Stimulated activated CD8-positive, alpha-beta memory T cell treated with anti-CD3 and anti-CD28 coated beads, Interleukin-4, amount 100 ng/mL, for 4 hours (primary cell): ENCODE data around the gene WDR82.

Experiments
- DNase-seq, 2 donors: peaks; one replicate each; pipeline ENCODE4 v3.0.0-alpha.2; 2020; ENCODE audit warnings: low read depth in 2 of 2, low spot score in 1 of 2

Gene WDR82

DNA sequence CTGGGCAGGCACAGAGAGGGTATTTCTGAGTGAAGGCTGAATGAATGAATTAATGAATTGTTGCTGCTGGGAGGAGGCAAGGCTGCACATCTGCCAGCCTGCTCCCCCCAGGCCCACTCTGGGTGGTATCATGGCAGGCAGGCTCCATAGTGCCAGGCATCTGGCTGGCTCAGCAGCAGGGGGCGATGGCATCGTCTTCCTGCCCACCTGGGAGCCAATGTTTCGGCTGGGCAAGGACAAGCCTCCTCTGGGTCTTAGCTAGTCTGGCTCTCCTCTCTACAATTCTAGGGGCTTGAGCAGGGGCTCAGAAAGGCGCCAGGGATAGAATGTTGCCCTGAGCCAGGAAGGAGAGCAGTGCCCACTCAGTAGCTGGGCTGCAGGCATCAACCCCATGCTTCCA is 51.3 kb downstream of the WDR82 start:
- DNase-seq, result no peak

DNA sequence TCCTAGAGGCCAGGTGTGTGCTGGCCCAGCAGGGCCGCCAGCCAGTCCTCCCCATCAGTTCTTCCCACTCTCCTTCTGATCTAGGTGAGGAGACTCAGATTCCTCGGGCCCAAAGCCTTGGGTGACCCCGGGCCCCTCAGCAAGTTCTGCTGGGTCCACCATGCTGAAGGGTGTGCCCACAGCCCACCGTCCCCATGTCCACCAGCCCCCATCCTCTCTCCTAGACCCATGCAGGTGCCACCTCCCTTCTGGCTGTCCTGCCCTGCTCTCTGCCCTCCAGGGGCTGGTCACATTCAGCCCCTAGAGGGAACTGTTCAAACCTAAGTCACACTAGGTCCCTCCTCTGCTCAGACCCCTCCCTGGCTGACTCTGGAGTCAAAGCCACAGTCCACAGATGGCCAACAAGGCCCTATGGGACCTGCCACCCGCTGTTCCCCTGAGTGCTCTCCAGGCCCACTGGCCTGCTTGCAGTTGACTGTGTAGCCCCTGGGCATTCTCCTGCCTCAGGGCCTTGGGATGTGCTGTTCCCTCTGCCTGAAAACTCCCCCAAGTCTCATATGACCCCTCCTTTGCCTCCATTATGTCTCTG is 52.1 kb downstream of the WDR82 start:
- no peak for DNase-seq

GRCh38 chr3:52225452-52226228 is 52.8 kb downstream of the WDR82 start, which contains the start of gene TLR9:
TSS of gene TLR9 (minus strand) at chr3:52225645. CDS start at chr3:52225529, 116 bp downstream.
- no peak for DNase-seq

GRCh38 chr3:52223449-52224408 is 54.7 kb downstream of the WDR82 start:
- DNase-seq, result no peak

GRCh38 chr3:52222319-52223221 is 55.9 kb downstream of the WDR82 start:
- DNase-seq, result no peak

GRCh38 chr3:52221563-52222318 is 56.7 kb downstream of the WDR82 start:
- DNase-seq, result no peak

- DNase-seq, result no peak
Measured at GRCh38 chr3:52221141-52221562, 57.3 kb downstream of the WDR82 start.

DNA sequence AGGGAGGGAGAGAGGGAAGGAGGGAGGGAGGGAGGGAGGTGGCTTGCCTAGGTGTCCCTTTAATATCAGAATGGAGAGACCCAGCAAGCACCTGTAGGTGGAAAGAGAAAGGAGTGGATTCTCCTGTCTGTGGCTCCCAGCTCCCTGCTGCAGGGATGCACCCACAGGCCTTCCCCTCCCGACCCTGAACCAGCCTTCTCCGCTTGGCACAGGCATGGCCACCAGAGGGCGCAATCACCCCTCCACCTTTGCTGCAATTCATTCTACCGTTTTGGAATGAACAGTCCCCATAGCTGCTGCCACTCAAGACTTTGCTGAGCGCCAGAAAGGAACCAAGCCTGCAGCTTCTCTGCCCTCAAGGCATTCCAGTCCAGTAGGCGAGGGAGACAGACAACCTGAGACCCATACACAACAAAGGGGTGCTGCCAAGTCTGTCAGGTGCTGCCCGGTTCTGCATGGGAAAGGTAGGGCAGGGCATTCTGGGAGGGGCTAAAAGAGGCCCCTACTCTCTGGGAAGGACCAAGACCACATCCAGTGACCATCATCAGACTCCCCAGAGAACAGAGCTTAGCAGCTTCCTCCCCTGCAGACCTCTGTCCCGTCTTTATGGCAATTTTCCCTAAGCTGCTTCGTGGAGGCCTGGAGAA is 57.9 kb downstream of the WDR82 start:
- peak; percentile 59 to 88 for DNase-seq

- no peak for DNase-seq
Measured at GRCh38 chr3:52218937-52219650, 59.4 kb downstream of the WDR82 start.

- DNase-seq, result no peak
Measured at GRCh38 chr3:52218454-52218853, 60.0 kb downstream of the WDR82 start.

DNA sequence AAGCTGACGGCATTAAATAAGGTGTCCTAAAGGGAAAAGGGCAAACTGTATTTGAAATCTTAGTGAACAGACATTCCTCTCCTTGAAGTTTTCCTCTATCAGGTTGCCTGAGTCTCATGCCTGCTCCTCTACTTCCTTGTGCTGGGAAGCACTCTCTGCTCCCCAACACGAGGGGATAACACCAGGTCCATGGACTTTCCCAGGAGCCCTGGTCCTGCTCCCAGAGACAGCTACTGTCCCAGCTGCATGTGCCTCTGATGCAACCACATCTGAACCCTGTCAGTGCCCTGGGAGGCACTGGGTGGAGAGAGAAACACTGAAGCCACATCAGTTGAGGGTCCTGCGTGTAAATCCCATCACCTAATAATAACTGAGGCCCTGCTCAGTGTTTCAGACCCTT is 60.4 kb downstream of the WDR82 start:
- DNase-seq, result no peak

- no peak for DNase-seq
Measured at GRCh38 chr3:52217409-52217805, 61.0 kb downstream of the WDR82 start.

DNA sequence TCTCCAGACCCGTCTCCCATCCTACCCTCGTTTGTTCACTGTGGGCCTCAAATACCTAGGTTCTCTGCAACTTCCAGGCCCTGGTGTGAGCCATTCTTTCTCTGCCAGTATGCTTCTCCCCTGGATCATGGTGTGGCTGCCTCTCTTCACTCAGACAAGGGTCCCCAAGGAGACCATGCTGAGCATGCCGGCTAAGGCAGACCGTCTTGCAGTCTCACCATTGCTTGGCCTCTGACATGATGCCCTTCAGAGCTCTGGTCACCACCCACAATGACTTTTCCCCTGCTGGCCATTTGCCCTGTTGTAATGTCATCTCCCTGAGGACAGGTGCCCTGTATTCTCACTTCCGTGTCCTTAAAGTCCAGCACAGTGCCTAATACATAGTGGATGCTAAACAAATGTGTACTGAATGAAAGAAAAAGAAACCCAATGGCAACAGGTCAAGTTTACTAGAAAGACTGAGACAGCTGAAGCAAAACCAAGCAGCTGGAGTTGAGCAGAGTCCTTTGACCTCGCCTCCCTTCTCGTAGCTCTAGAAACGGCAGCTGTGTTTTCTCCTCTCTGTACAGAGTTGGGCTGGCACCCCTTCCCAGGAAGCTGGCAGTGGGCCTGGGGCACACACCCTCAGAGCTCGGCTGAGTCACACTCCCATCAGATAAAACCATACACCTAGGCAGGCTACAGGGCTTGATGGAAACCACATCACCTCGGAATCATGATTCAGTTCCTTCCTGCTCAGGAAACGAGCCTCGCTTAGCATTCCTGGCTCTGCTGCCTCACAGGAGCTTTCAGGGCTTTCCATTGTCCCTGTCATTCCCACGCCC is 61.7 kb downstream of the WDR82 start:
- peak in 1 of 2 donors; percentile 41 for DNase-seq

- no peak for DNase-seq
Measured at GRCh38 chr3:52215351-52215750, 63.1 kb downstream of the WDR82 start.

- no peak for DNase-seq
Measured at GRCh38 chr3:52213901-52214300, 64.5 kb downstream of the WDR82 start.

GRCh38 chr3:52213005-52213404 is 65.4 kb downstream of the WDR82 start:
- DNase-seq, result no peak

DNA sequence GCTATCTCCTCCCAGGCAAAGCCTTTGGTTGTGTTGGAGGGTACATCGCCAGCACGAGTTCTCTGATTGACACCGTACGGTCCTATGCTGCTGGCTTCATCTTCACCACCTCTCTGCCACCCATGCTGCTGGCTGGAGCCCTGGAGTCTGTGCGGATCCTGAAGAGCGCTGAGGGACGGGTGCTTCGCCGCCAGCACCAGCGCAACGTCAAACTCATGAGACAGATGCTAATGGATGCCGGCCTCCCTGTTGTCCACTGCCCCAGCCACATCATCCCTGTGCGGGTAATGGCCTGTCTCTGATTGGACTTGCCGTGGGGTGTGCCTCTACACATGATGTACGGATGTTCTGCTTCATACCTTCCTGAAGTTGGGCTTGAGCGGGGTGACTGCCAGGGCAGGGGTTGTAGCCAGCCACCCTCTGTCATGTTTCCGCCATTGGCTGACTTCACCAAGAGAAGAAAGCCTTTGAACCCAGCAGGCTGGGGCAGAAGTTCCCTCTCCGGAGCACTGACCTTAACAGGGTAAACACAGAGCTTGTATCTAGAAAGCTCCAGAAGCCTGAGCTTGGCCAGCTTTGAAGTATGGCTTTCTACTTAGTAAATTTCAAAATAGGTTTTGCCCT is 67.1 kb downstream of the WDR82 start:
- no peak for DNase-seq
